Lower lobe of right lung (tissue), 2 donors: ENCODE results near the gene JOSD2. TPM values are rescaled to one million over a fixed set of nuclear protein-coding genes. Genes with fewer than 3 reads are reported as not detected.

Source experiments
- ATAC-seq, 2 donors: fragments of 200-7000 bp; cut with Tn5 transposase; one replicate each; pipeline ENCODE4 v1.9.1; 2020 to 2022; ENCODE audit warnings: mild to moderate bottlenecking in 2 of 2, moderate library complexity in 2 of 2
- DNase-seq: peaks from one replicate; pipeline ENCODE4 v3.0.0-alpha.2; 2020
- H3K27ac ChIP-seq: fragments of 200-600 bp; one replicate; pipeline ENCODE4 v1.8.0; 2022
- H3K27me3 ChIP-seq: fragments of 200-600 bp; one replicate; pipeline ENCODE4 v1.8.0; 2022; ENCODE audit warnings: low read depth
- H3K36me3 ChIP-seq: fragments of 200-600 bp; one replicate; pipeline ENCODE4 v1.8.0; 2022; ENCODE audit warnings: mild to moderate bottlenecking
- H3K4me1 ChIP-seq: fragments of 200-600 bp; one replicate; pipeline ENCODE4 v1.8.0; 2022
- H3K4me3 ChIP-seq: fragments of 200-600 bp; one replicate; pipeline ENCODE4 v1.8.0; 2022; ENCODE audit warnings: mild to moderate bottlenecking
- H3K9me3 ChIP-seq: fragments of 200-600 bp; one replicate; pipeline ENCODE4 v1.8.0; 2022
- CTCF ChIP-seq: fragments of 200-600 bp; IDR thresholded peaks from one replicate; pipeline ENCODE4 v1.8.0; 2022; ENCODE audit warnings: antibody characterized with exemption, mild to moderate bottlenecking
- intact Hi-C: fragments of 100-400 bp; cut with DNase I; formaldehyde crosslinking; loops from one replicate; pipeline ENCODE4 v1.11.0; 2022
- total RNA-seq: library from RNA; stranded (reverse); fragmentation: NEBNext Ultra II Directional; extraction: Animal tissue kit (Norgen Biotek cat#: 25700); gene quantifications from one replicate; pipeline ENCODE4 v1.2.1, GENCODE V29; 2021
- donor health status: DM: no; HTN: yes; CAD: no; lungs with severe emphysema.

The JOSD2 gene
- total RNA-seq, 1 donor from 2014 or later = 40.4 TPM

GRCh38 chr19:50505856-50506611 lies 5.0 kb downstream of the JOSD2 start:
- DNase-seq (peak; percentile 37), ATAC-seq (no peak)
- intact Hi-C loops = no loop called here
- H3K4me1 ChIP-seq = peaks cover 8% of the 10 kb centered on the region
- H3K27me3 ChIP-seq = no peaks in the 10 kb centered on the region
- H3K36me3 ChIP-seq = peaks cover 5% of the 10 kb centered on the region
- no peak overlapping the region for H3K27ac ChIP-seq
- no peak for TF ChIP-seq CTCF
- no peaks in the 10 kb centered on the region for H3K9me3 ChIP-seq
- H3K4me3 ChIP-seq = no peak overlapping the region

GRCh38 chr19:50501568-50502475 lies 9.2 kb downstream of the JOSD2 start:
- Histone ChIP-seq H3K36me3 (peaks cover 5% of the 10 kb centered on the region), H3K27ac (no peak overlapping the region), H3K9me3 (no peaks in the 10 kb centered on the region), H3K4me3 (no peak overlapping the region), H3K4me1 (no peaks in the 10 kb centered on the region), H3K27me3 (no peaks in the 10 kb centered on the region)
- peak; percentile 22 to 63 for ATAC-seq
- TF ChIP-seq CTCF = no peak
- DNase-seq = peak; percentile 45
- intact Hi-C loops = no loop called here

- peak; percentile 35 for DNase-seq
- H3K27ac ChIP-seq = no peak overlapping the region
- peaks cover 2% of the 10 kb centered on the region for H3K36me3 ChIP-seq
- TF ChIP-seq CTCF = no peak
- H3K27me3 ChIP-seq = no peaks in the 10 kb centered on the region
- intact Hi-C loops = no loop called here
- H3K9me3 ChIP-seq = no peaks in the 10 kb centered on the region
- H3K4me1 ChIP-seq = no peaks in the 10 kb centered on the region
- no peak overlapping the region for H3K4me3 ChIP-seq
- ATAC-seq = peak; percentile 16 to 24
Observed at GRCh38 chr19:50501186-50501567, 9.8 kb downstream of the JOSD2 start.

- Histone ChIP-seq H3K9me3 (no peaks in the 10 kb centered on the region), H3K4me3 (no peak overlapping the region), H3K36me3 (no peaks in the 10 kb centered on the region), H3K27me3 (no peaks in the 10 kb centered on the region), H3K4me1 (no peaks in the 10 kb centered on the region), H3K27ac (no peak overlapping the region)
- DNase-seq = peak; percentile 47
- intact Hi-C loops = no loop called here
- peak; percentile 59 to 67 for ATAC-seq
- TF ChIP-seq CTCF = no peak
Observed at GRCh38 chr19:50500753-50501151, 10.2 kb downstream of the JOSD2 start.

GRCh38 chr19:50500060-50500752 lies 10.8 kb downstream of the JOSD2 start:
- Histone ChIP-seq H3K36me3 (no peaks in the 10 kb centered on the region), H3K27me3 (no peaks in the 10 kb centered on the region), H3K9me3 (no peaks in the 10 kb centered on the region), H3K4me1 (no peaks in the 10 kb centered on the region), H3K27ac (no peak overlapping the region), H3K4me3 (no peak overlapping the region)
- DNase-seq (peak; percentile 44), ATAC-seq (peak; percentile 51 to 64)
- intact Hi-C loops = no loop called here
- no peak for TF ChIP-seq CTCF
